Activated CD8-positive, alpha-beta T cell treated with anti-CD3 and anti-CD28 coated beads, Interleukin-2, amount 10 ng/mL, durations not matched to agents 7 days and 5 days (primary cell): ENCODE measurements around the gene RNF144A. TPM values are rescaled to one million over a fixed set of nuclear protein-coding genes. Genes with fewer than 3 reads are reported as not detected.

ENCODE experiments used
- ATAC-seq: fragments of 150-1000 bp; cut with Tn5 transposase; one replicate; pipeline ENCODE4 v1.10.0; 2021; ENCODE audit warnings: moderate library complexity
- CTCF ChIA-PET: fragments of 350-600 bp; sonication (Branson Sonifier 250); formaldehyde crosslinking; loops from one replicate; lab custom pipeline; 2021; ENCODE audit warnings: antibody characterized with exemption; lab: Charles Lee
- POLR2A ChIA-PET: fragments of 350-600 bp; sonication (Branson Sonifier 250); formaldehyde crosslinking; loops from one replicate; lab custom pipeline; 2021; ENCODE audit warnings: antibody characterized with exemption; lab: Charles Lee
- DNase-seq: peaks from one replicate; pipeline ENCODE4 v3.0.0-alpha.2; 2020
- H3K27ac Mint-ChIP-seq: one replicate; pipeline ENCODE4 v1.8.0; 2021; ENCODE audit warnings: mild to moderate bottlenecking, mixed read lengths
- H3K27me3 Mint-ChIP-seq: one replicate; pipeline ENCODE4 v1.8.0; 2021; ENCODE audit warnings: low read depth, mixed read lengths
- H3K36me3 Mint-ChIP-seq: one replicate; pipeline ENCODE4 v1.8.0; 2021; ENCODE audit warnings: low read depth, mixed read lengths
- H3K4me1 Mint-ChIP-seq: one replicate; pipeline ENCODE4 v1.8.0; 2021; ENCODE audit warnings: low read depth, mixed read lengths
- H3K4me3 Mint-ChIP-seq: one replicate; pipeline ENCODE4 v1.8.0; 2021; ENCODE audit warnings: mild to moderate bottlenecking, mixed read lengths
- H3K9me3 Mint-ChIP-seq: one replicate; pipeline ENCODE4 v1.8.0; 2022; ENCODE audit warnings: mixed read lengths; ENCODE audit not compliant: insufficient read depth
- total RNA-seq, 2 experiments: library from RNA; stranded (reverse); gene quantifications; one replicate each; pipeline ENCODE4 v1.2.3, GENCODE V29; 2021

RNF144A gene
- total RNA-seq, 2 experiments from 2014 or later, result 76.9 to 87.0 TPM

DNA sequence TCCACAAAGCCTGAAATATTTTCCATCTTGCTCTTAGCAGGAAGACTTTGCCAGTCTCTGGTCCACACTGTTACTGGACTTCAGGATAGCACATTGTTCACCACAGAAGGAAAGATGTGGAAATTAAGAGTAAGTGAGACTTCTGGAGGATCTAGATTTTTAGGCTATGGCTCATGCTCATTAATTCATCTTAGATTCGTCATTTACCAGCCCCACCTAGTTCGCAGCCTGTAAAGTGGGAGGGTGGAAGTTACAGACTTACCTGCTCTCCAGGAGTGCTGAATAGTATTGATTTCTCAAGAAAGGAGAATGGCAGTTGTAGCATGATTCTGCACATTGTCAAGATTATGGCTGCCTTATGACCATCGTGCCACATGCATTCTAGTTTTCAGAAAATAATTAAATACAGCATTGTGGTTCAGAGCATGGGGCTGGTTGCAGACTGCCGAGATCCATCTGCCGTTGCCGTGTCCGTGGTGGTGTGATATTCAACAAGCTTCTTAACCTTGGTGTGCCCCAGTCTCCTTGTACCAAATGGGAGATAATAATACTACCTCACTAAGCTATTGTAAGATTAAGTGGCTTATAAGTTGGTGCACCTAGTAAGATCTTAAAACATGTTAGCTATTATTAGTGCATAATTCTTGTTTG lies 56.8 kb downstream of the RNF144A start:
- H3K27me3 Mint-ChIP-seq, result no peaks in the 10 kb centered on the region
- POLR2A ChIA-PET, result no interaction called here

DNA sequence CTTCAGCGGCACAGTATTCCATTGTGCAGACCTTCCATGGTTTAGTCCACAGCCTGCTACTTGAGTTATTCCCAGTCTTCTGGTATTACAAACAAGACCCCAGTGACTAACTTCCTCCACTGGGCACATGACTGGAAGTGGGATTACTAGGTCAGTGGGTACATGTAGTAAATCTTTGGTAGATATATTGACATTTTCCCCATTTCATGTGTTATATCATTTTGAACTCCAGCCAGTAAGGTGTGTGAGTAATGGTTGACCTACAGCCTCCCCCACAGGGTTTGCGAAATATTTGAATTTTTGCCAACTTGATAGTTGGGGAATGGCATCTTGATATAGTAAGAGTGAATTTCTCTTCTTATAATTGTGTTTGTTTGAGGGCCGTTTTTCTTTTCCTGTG lies 58.8 kb downstream of the RNF144A start:
- ChIA-PET CTCF (no interaction called here), POLR2A (no interaction called here)
- no peak for DNase-seq
- no peak for ATAC-seq
- Mint-ChIP-seq H3K36me3 (peaks cover 83% of the 10 kb centered on the region), H3K9me3 (peaks cover 11% of the 10 kb centered on the region), H3K4me3 (no peak overlapping the region), H3K4me1 (peaks cover 2% of the 10 kb centered on the region), H3K27me3 (no peaks in the 10 kb centered on the region), H3K27ac (no peak overlapping the region)

More for the DNA sequence above, 56.8 kb downstream of the RNF144A start:
- peaks cover 79% of the 10 kb centered on the region for H3K36me3 Mint-ChIP-seq
- no peak for ATAC-seq
- CTCF ChIA-PET, result no interaction called here
- H3K9me3 Mint-ChIP-seq, result peaks cover 7% of the 10 kb centered on the region
- peaks cover 10% of the 10 kb centered on the region for H3K4me1 Mint-ChIP-seq
- H3K27ac Mint-ChIP-seq, result no peak overlapping the region
- H3K4me3 Mint-ChIP-seq, result no peak overlapping the region
- DNase-seq, result no peak

DNA sequence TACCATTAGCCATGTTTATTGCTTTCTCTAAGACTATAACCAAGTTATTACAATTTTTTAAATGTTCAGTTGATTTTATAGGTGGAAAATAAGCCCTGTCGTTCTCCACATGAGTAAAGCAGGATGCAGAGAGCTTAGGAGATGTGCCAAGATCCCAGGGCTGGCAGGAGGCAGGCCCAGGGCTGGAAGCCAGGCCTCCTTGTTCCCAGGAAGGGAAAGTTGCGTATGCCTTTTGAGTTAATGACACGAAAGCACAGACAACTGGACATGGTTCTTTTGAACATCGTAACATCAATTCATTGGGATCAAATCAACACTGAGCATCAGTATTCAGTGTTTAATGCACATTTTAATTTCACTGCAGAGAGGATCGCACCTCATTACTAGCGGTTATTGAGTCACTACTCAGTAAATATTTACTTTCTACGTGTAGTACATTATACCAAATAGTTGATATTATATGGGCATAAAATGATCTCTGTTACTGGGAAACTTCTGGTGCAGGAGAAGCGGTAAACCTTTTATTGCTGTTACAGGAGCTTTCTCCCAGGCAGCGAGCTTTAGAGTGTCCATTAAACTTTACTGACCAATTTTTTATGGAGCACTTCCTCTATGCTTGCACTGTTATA lies 60.0 kb downstream of the RNF144A start:
- Mint-ChIP-seq H3K36me3 (peaks cover 83% of the 10 kb centered on the region), H3K27me3 (no peaks in the 10 kb centered on the region), H3K4me3 (no peak overlapping the region), H3K27ac (no peak overlapping the region), H3K4me1 (no peaks in the 10 kb centered on the region), H3K9me3 (peaks cover 15% of the 10 kb centered on the region)
- ATAC-seq (no peak), DNase-seq (no peak)
- ChIA-PET POLR2A (no interaction called here), CTCF (interaction anchor here (1.1 kb wide), 1 partner anchor 80 kb away, joined by 3 read pairs; no protein-coding TSS in a partner anchor)

DNA sequence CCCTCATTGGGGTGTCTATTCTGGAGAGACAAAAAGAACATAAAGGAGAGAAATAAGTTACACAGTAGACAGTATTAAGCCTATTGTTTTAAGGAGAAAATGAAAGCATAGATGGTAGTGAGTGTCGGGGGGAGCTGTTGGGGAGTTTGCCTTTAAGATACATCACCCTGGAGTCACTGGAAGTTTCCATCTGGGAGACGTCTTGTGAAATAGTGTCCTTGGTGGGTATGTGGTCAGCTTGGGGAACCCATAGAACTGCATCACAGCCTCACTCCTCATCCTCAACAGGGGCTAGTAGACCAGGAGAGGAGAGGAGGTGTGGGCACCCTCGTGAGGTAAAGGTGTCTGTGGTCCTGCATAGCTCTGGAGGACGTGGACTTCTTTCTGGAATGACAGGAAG lies 60.6 kb downstream of the RNF144A start:
- H3K4me1 Mint-ChIP-seq, result no peaks in the 10 kb centered on the region
- H3K36me3 Mint-ChIP-seq, result peaks cover 79% of the 10 kb centered on the region
- POLR2A ChIA-PET, result no interaction called here
- H3K27ac Mint-ChIP-seq, result no peak overlapping the region
- peaks cover 15% of the 10 kb centered on the region for H3K9me3 Mint-ChIP-seq
- CTCF ChIA-PET, result interaction anchor here (1.1 kb wide), 1 partner anchor 81 kb away, joined by 3 read pairs; no protein-coding TSS in a partner anchor
- H3K27me3 Mint-ChIP-seq, result no peaks in the 10 kb centered on the region
- ATAC-seq (no peak), DNase-seq (no peak)
- no peak overlapping the region for H3K4me3 Mint-ChIP-seq

DNA sequence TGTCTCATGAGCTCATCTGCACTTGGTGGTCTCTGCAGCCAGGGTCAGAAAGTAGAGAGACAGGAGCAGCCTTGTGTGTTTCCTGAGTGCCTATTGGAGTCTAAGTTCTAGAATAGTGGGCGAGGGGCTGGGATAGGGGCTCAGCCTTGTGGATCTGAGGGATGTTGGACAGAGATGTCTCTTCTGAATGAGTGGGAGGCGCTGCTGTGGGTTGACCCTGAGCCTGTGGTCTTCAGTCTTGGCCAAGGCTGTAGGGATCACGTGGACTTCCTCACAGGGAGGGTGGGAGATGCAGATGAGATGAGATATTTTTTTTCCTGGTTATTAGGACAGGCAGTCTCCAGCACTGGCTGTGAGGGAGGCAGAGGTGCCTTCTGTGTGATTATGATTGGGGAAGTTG lies 61.8 kb downstream of the RNF144A start:
- H3K27ac Mint-ChIP-seq, result peak overlapping the region; percentile 23

DNA sequence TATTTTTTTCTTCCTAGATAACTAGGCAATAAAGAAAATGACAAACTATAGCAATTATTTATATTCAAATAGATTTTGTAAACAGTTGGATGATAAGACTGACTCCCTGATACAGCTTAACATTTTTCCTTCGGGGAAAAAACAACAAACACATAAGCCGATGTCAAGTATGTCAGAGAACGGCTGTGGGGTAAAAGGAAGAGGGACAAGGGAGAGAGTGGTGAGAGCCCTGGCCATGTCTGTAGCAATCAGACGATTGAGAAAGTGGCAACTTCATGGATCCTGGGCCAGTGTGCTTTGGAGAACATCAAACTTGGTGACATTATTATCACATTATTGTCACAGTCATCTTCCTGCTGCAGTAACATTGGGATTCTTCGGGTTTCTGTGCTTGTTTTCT lies 65.2 kb downstream of the RNF144A start:
- peaks cover 62% of the 10 kb centered on the region for H3K36me3 Mint-ChIP-seq
- DNase-seq (no peak), ATAC-seq (no peak)
- POLR2A ChIA-PET, result no interaction called here
- H3K27ac Mint-ChIP-seq, result no peak overlapping the region
- no peaks in the 10 kb centered on the region for H3K4me1 Mint-ChIP-seq
- no peak overlapping the region for H3K4me3 Mint-ChIP-seq
- no peaks in the 10 kb centered on the region for H3K27me3 Mint-ChIP-seq
- CTCF ChIA-PET, result interaction anchor here (1.7 kb wide), 1 partner anchor 11 kb away, joined by 4 read pairs; no protein-coding TSS in a partner anchor
- H3K9me3 Mint-ChIP-seq, result peaks cover 15% of the 10 kb centered on the region

More for the DNA sequence above, 61.8 kb downstream of the RNF144A start:
- Mint-ChIP-seq H3K4me1 (no peaks in the 10 kb centered on the region), H3K9me3 (peaks cover 15% of the 10 kb centered on the region), H3K36me3 (peaks cover 71% of the 10 kb centered on the region), H3K27me3 (no peaks in the 10 kb centered on the region), H3K4me3 (no peak overlapping the region)
- DNase-seq (no peak), ATAC-seq (no peak)
- ChIA-PET CTCF (no interaction called here), POLR2A (no interaction called here)

DNA sequence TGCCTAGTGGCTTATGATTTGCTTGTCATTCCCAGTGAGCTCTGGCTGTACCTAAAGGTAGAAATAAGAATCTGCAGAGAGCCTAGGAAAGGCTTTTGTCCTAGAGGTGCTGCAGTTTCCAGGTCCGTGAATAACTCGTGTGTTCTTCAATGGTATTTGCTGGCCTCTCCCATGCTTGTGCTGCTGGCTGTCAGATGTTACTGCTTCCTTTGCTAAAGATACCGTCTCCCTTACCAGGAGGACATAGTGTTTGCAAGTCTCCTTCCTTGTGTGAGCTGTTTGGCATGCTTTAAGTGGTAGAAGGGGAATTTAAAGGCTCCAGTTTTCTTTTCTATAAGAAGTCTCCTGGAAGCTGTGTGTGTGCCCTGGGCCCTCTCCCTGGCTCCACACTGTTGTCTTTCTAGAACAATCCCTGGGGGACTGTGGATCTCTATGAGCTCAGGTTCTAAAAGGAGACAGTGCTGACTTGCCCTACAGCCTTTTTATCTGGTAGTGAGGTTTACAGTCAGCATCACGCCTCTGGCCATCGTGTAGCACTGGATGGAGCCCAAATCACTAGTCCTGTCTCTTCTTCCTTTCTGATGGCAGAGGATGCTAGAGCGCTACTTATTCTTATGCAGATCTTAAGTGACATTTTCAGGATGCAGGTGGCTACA lies 65.8 kb downstream of the RNF144A start:
- Mint-ChIP-seq H3K4me1 (no peaks in the 10 kb centered on the region), H3K27me3 (no peaks in the 10 kb centered on the region), H3K9me3 (peaks cover 13% of the 10 kb centered on the region), H3K4me3 (no peak overlapping the region), H3K27ac (peak overlapping the region; percentile 51), H3K36me3 (peaks cover 59% of the 10 kb centered on the region)
- ATAC-seq, result no peak
- POLR2A ChIA-PET, result no interaction called here
- CTCF ChIA-PET, result interaction anchor here (0.9 to 1.7 kb wide), 2 partner anchors 10 to 87 kb away, joined by 3 to 4 read pairs; no protein-coding TSS in a partner anchor
- DNase-seq, result no peak

DNA sequence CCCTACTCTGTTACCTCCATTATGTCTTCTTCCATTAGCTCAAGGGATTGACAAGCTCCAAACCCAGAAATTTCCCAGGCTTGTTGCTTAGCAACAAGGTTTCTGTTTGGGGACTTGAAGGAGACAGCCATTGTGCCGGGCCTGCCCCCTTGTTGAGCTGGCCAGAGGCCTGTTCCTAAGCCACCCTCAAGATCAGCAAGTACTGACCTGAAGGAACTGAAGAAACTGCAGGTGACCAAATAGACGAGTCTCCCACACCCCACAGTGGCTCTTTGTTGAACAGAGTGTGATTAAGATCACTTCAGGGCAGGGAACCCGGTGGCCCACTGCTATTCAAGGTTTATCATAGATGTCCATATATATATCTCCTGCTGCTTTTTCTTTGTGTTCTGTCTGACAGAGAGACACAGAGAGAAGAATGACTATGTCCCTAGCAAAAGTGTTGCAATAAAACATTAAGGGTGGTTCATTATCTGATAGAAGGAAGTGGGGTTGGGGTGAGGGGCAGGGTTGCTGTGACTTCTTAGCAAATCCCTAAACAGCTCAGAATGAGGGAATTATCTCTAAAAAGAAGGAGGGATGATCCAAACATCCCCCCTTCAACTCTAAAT lies 69.2 kb downstream of the RNF144A start:
- no peaks in the 10 kb centered on the region for H3K4me1 Mint-ChIP-seq
- CTCF ChIA-PET, result no interaction called here

DNA sequence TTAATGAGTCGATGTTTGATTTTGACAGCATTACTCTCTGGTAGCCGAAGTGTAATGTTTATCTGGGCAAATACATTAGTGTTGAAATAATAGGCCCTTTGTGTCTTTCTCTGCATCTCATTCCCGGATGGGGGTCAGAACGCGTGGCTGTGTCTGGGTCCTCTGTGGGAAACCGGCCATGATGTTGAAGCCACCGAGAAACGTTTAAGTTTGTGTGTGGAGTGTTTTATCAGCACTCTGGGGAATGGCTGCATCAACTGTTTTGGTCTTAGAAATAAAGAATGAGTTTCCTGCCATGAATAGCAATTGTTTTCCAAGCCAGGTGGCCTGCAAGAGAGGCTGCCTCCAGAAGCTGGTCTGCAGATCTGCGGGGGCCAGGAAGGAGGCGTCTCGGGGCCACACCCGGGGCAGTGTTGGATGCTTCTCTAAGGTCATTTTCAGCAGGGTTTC lies 69.7 kb downstream of the RNF144A start:
- no peaks in the 10 kb centered on the region for H3K9me3 Mint-ChIP-seq
- DNase-seq (no peak), ATAC-seq (no peak)
- CTCF ChIA-PET, result no interaction called here
- no peak overlapping the region for H3K4me3 Mint-ChIP-seq
- POLR2A ChIA-PET, result interaction anchor here (0.6 kb wide), 1 partner anchor 733 kb away, joined by 3 read pairs; no protein-coding TSS in a partner anchor
- H3K27me3 Mint-ChIP-seq, result no peaks in the 10 kb centered on the region
- H3K4me1 Mint-ChIP-seq, result no peaks in the 10 kb centered on the region
- H3K27ac Mint-ChIP-seq, result no peak overlapping the region
- H3K36me3 Mint-ChIP-seq, result peaks cover 51% of the 10 kb centered on the region

More for the DNA sequence above, 69.2 kb downstream of the RNF144A start:
- no peaks in the 10 kb centered on the region for H3K27me3 Mint-ChIP-seq
- H3K9me3 Mint-ChIP-seq, result peaks cover 3% of the 10 kb centered on the region
- peaks cover 53% of the 10 kb centered on the region for H3K36me3 Mint-ChIP-seq
- no peak for ATAC-seq
- POLR2A ChIA-PET, result interaction anchor here (0.6 kb wide), 1 partner anchor 732 kb away, joined by 3 read pairs; no protein-coding TSS in a partner anchor
- H3K4me3 Mint-ChIP-seq, result no peak overlapping the region
- DNase-seq, result no peak
- peak overlapping the region; percentile 22 for H3K27ac Mint-ChIP-seq

DNA sequence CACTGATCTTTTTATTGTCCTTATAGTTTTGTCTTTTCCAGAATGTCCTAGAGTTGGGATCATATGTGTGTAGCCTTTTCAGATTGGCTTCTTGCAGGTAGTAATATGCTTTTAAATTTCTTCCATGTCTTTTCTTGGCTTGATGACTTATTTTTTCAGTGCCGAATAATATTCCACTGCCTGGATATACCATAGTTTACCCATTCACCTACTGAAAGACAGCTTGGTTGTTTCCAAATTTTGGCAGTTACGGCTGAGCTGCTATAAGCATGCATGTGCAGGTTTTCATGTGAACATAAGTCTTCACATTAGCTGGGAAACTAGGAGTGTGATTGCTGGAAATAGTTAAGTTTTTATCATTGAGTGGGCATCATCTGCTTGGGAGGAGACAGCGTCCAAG lies 73.7 kb downstream of the RNF144A start:
- Mint-ChIP-seq H3K4me3 (no peak overlapping the region), H3K4me1 (peaks cover 4% of the 10 kb centered on the region), H3K9me3 (no peaks in the 10 kb centered on the region), H3K27ac (no peak overlapping the region), H3K27me3 (no peaks in the 10 kb centered on the region), H3K36me3 (peaks cover 56% of the 10 kb centered on the region)
- DNase-seq (no peak), ATAC-seq (no peak)
- ChIA-PET POLR2A (no interaction called here), CTCF (no interaction called here)

DNA sequence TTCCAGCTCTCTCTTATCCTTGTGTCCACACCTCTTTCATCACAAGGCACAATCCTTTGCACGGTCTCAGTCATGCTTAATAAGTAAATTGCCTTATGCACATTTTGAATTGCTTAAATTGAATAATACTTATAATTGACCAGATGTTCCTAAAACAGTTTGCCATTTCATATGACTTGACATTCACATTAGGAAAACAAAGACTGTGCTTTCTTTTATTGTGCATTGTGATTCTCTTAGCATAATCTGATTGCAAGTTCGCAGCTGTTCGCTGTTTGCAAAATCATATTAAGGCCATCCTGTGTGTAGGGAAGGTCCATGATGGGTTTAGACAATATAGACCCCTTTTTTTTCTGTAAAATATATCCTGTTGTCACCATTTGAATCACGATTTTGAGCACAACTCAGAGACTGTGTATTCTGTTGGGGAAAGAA lies 75.6 kb downstream of the RNF144A start:
- Mint-ChIP-seq H3K27ac (no peak overlapping the region), H3K27me3 (no peaks in the 10 kb centered on the region), H3K36me3 (peaks cover 52% of the 10 kb centered on the region), H3K9me3 (no peaks in the 10 kb centered on the region), H3K4me3 (no peak overlapping the region), H3K4me1 (peaks cover 4% of the 10 kb centered on the region)
- CTCF ChIA-PET, result interaction anchor here (1.3 to 1.7 kb wide), 2 partner anchors 10 to 21 kb away, joined by 4 read pairs; no protein-coding TSS in a partner anchor
- ATAC-seq, result no peak
- POLR2A ChIA-PET, result no interaction called here
- DNase-seq, result no peak
